Stimulated activated CD4-positive, alpha-beta T cell treated with anti-CD3 and anti-CD28 coated beads, TNF-alpha, amount 100 ng/mL, for 1 hour (primary cell): ENCODE data around the gene AGXT2.

Experiments used
- DNase-seq, 3 donors: peaks; one replicate each; pipeline ENCODE4 v3.0.0-alpha.2; 2020; ENCODE audit warnings: low read depth in 3 of 3, low spot score in 1 of 3

The AGXT2 gene, protein sequence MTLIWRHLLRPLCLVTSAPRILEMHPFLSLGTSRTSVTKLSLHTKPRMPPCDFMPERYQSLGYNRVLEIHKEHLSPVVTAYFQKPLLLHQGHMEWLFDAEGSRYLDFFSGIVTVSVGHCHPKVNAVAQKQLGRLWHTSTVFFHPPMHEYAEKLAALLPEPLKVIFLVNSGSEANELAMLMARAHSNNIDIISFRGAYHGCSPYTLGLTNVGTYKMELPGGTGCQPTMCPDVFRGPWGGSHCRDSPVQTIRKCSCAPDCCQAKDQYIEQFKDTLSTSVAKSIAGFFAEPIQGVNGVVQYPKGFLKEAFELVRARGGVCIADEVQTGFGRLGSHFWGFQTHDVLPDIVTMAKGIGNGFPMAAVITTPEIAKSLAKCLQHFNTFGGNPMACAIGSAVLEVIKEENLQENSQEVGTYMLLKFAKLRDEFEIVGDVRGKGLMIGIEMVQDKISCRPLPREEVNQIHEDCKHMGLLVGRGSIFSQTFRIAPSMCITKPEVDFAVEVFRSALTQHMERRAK

DNA sequence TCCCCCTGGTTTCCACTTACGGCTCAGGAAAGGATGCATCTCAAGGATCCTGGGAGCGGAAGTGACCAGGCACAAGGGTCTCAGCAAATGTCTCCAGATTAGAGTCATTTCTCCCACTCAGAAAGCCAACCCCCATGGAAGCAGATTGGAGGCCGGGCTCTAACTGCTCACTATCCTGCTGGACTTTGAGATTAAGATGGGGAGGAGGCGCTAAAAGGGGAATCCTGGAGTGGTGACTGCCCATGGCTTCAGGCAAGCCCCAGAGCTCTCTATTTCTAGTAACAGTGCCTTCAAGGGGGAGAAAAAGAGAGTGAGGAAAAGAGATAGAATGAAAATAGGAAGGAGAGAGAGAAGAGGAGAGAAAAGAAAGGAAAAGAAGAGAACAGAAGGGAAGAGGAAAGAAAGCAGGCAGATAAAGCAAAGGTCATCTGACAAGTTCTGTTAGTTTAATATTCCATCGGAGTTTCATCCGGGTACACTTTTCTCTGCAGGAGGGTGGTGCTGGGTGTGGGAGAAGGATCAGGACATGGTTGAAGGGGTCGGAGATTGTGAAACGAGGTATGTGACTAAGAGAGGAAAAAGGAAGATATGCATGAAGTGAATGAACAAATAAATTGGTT lies at the start of gene AGXT2:
TSS of gene AGXT2 (minus strand) at position 165 of the 620 bp plus-strand sequence. CDS start at position 108, 57 bp downstream.
- no peak for DNase-seq

DNA sequence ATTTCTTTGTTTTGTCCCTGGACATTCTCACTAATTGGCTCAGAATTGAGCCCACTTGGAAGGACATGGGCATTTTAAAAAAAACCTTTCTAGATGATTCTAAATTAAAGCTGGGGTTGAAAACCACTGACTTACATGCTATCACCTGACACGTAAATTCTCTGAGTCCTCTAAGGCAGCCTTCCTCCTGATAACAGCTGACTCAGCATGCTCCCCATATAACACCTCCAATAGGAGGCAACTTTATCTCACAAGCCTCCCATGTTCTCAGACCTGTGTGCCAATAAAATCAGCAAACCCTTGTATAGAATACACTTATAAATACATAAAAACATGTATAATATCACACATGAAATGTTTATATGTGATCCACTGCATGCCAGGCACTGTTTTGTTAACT lies 49.2 kb upstream of the AGXT2 start:
- DNase-seq, result no peak

DNA sequence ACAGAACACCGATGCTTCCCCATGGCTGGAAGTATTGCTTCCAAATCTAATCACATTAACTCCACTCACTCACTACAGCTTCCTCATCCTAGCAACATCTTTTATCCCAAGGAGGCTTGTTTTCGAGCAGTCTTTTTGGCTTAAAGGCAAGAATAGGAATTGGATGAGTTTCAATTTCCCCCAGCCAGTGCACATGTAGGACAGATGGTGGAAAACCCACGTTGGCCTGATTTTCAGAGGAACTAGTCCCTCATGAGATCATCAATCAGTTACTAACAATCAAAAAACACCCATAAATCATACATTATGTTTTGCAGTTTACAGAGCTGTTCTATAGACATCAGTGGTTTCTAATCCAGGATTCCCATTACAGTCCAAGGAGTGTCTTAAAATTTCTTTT lies 48.5 kb upstream of the AGXT2 start:
- DNase-seq, result no peak

DNA sequence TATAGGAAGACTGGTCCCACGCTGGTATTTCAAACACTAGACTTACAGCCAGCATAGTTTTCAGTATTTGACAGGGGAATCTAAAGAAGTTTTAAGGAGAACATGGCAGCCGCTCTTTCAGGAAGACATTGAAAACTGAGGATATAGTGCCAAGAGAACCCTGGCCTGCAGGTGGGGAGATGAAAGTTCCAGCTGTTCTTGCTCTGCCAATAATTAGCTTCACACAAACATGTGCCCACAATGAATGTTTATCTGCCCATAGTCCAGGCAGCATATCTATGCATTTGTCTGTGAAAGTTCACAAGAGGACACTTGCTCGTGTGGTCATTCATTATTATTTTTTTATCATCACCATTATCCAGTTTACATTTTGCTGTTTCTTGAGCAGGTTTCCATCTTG lies 47.6 kb upstream of the AGXT2 start:
- DNase-seq, result no peak

DNA sequence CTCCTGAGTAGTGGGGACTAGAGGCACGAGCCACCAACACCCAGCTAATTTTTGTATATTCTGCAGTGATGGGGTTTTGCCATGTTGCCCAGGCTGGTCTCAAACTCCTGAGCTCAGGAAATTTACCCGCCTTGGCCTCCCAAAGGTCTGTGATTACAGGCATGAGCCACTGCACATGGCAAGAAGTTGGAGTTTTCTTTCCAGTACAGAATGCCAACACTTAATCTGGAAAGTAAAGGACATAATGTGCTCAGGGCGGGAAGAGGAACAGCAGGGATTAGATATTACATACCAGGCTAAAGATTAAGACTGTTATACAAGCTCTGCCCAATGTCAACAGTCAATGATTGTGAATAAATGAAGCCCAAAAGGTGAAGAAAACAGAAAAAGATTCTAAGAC lies 47.2 kb upstream of the AGXT2 start:
- DNase-seq, result no peak

DNA sequence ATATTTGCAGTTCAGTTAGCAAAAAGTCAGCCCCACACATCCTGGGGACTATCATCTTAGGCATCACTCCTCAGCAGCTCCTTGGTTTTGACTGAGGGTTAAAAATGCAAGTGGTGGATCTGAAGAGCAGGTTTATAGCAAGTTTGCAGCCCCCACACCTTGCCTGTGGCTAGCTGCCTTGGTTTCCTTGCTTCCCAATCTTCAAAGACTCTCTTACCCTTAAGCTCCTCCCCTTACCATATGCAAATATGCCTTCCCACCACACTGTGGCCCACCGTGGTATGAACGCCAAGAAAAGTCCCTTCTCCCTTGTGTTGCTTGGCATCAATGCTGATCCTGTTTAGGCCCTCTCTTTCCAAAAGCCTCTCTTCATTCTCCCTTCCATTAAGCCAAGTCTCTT lies 45.0 kb upstream of the AGXT2 start:
- DNase-seq, result no peak

DNA sequence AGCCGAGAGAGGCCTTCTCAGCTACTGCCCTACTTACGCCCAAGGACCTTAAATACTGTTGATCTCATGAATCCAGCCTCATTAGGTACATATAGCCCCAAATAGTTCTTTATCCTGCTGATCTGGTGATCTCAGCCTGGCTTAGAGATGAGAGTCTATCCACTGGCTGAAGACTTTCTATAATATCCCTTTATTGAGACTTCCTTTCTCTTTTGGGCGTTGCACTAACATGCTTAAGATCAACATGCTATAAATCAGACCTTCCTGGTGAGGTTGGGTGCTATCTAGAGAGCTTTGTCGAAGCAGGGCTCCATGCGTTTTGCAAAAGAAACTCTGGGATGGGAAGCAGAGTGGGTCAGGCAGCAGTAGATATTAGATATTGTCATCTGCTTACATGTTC lies 44.0 kb upstream of the AGXT2 start:
- DNase-seq, result no peak

DNA sequence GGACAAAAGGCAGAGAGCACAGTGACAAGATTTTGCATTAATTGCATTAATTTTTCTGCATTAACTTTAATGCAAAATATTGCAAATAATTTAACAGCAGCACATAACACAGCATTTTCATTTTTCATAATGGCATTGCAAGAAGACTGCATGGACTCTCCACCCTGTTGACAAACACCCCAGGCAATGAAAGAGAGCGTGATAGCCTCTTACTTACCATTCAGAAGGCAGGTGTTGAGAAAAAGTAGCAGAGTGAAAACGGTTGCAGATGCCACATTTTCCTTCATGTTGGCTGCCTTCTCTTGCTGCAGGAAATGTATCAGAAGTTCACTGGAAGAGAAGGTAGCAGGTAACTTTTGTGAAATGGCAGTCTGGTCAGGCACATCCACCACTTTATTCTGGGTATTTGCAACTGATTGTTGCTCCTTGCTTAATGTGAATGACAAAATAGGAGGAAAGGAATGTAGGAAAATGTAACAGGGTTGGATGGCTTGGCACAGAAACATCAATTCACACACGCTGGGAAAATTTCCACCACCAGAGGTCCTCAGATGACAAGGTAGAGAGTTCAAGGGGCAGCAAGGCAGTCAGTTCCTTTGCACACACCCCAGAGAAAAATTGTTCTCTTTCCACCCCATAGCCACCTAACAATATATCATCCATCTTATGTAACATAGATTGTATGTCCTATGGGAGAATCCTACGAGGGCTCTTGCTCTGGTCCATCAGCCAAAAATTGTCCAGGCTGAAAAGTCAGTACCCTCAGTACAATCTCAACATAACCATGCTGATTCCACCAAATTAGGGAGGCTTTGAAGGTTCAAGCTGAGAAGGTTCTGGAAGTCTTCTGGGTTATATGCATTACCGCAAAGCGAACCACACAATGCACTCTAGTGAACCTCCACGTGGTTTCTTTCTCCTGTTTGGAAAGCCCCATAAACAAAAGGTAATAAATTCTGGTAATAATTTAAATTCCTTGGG lies 41.9 kb upstream of the AGXT2 start:
- DNase-seq, result peak; percentile 5 to 31 (median 6)

DNA sequence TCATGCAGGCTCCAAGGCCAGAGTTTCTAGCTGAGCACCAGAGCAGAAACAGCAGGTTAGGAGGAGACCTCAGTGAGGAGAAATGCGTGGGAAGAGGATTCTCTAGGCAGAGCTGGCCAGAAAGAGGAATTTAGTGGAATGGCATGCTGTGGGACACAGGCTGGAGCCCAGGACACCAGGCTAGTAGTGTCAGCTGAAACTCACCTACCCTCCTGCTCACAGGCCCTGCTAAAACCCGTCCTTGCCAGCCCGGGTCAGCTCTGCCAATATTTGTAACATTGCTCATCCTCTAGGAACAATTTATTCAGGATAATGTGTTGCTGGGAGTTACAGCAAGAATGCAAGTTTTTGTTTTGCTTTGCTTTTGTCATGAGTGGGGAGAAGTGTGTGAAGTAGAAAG lies 40.2 kb upstream of the AGXT2 start:
- DNase-seq, result no peak

DNA sequence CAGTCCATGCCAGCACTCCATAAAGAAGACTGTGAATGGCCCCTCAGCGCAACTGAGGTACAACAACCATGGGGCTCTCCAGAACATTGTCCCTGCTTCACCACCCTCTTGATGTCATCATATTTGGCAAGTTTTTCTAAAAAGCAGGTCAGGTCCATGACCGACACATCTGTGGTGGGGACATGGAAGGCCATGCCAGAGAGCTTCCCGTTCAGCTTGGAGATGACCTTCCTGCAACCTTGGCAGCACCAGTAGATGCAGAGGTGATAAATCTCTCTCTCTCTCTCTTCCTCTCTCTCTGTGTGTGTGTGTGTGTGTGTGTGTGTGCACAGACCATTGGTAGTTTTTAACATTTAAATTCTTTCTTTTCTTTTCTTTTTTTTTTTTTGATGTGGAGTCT lies 35.4 kb upstream of the AGXT2 start:
- DNase-seq, result no peak

DNA sequence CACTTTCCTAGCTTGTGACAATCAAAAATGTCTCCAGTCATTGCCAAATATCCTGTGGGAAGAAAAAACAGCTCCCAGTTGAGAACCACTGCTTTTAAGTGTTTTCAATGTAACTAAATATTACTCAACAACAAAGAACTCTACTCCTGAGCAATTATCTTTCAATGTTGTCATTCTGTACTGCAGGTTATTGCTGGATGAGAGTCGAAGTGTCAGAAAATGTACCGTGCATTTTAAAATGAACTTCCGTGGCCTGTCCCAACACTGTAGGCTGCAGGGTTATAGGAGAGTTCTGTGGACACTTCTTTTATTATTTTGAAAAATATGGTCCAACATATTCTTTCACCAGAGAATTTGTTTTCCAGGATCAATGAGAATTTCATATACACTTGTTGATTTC lies 34.8 kb upstream of the AGXT2 start:
- no peak for DNase-seq

DNA sequence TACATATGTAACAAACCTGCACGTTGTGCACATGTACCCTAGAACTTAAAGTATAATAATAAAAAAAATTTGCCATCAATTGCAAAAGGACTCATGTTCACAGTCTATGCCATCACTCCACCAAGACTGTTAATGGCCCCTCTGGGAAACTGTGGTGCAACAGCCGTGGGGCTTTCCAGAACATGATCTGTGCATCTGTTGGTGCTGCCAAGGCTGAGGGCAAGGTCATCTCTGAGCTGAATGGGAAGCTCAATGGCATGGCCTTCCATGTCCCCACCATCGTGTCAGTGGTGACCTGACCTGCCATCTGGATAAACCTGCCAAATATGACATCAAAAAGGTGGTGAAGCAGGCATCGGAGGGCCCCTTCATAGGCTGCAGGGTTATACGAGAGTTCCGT lies 33.4 kb upstream of the AGXT2 start:
- no peak for DNase-seq

DNA sequence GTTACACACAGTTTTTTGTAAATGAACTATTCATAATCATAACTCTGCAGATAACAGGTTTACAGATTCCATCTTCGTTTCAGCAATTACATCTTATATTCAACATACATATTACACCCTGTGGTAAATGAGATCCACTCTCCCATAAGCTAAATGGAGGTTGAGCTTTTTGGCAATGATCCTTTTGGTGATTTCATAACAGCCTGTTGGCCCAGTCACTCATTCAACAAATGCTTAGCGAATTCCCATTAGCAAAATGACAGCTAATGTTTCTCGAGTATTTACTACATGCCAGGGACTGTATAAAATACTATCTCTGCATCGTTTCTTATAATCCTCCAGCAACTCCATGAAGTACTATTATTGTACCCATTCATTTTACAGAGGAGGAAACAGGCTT lies 25.4 kb upstream of the AGXT2 start:
- no peak for DNase-seq

DNA sequence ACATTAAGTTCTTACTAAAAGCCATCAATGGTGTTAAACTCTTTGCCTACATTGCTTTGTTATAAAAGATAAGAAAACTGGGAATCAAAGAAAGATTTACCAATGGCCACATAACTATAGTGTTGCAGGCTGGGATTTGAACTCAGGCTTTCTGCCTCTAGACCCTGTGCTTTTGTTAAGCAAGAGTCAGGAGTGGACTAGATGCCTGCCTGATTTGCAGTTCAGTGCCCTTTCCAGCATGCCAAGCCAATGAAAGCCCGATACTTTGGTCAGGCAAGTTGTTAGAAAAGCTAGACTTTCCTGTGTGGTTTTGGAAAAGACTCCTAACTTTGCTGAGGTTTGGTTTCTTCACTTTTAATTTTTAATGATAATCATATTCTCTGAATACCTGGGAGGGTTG lies 21.4 kb upstream of the AGXT2 start:
- no peak for DNase-seq

DNA sequence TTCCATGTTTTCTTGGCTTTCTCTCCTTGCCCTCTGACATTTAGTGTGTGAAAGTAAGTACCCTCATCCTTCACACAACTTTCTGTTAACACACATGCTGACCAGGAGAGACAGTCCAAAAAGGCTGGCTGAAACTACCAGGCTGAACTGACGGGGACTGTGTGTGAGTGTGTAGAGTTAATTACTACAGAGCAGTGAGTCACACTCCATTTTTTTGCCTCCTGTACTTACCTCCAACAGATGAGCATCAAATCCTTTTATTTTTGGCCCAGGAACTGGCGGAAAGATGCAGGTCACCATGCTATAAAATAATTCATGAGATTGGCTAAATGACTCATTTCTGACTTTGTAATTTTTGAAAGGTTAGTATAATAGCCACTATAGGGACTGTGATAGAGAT lies 20.2 kb upstream of the AGXT2 start:
- DNase-seq, result no peak

DNA sequence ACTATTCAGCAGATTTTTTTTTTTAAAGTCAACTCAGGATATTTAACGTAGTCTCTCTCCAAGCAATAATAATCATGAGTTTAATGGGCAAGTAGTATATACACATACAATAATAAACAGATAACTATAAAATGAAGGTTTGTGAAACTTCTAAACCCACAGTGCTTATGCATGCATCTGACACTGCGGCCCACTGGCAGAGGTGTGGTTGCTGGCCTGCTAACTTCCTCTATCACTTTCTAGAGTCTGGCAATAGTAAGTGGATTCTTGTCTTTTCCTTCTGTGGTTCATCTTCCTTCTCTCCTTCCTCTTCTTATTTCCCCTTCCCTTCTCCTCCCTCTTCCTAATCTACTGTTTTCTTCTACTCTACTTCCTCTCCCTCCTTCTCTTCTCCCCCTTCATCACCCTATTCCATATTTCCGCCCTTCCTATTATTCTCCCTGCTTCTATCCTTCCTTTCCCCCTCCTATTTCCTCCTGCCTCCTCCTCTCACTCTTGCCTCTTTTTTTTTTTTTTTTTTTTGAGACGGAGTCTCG lies 18.6 kb upstream of the AGXT2 start:
- no peak for DNase-seq

DNA sequence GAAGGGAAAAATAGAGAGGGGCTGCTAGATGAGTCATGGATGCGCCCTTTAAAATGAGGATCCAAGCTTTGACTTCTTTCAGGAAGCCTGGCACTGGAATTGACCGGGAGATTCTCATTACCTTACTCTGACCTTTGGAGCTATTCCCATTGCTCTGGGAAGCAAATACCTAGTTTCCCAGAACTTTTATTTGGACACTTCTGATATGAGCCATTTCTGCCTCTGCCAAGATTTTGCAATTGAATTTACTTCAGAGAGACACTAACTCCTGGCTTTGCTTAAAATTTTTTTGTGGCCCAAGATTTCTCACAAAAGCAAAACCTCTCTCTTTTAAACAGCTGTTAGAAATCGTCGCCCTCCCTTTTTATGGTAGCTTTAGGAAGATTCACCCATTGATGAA lies 15.7 kb upstream of the AGXT2 start:
- no peak for DNase-seq

DNA sequence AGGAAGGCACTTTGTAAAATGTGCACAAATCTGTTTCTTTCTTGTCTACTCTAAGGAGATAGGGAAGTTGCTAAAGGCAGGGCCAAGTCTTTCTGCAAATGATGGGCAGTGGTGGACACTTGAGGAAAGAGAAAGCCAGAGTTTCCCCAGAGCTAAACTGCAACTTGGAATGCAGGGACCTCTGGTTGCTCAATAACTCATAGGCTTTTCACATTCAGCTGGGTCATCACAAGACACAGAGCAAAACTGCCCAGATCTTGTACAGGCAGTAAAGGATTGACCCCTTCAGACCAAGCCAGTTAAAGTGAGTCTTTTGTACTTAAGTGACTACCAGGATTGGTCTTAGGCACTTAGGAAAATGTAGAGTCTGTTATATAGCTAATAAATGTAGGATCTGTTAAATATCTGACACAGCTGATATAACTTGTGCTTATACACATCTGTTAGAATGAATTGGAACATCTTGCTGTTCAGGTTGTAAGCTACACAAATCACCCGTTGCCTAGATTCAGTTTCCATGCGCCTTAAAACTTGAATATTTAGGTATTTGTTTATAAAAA lies 13.5 kb upstream of the AGXT2 start:
- no peak for DNase-seq

DNA sequence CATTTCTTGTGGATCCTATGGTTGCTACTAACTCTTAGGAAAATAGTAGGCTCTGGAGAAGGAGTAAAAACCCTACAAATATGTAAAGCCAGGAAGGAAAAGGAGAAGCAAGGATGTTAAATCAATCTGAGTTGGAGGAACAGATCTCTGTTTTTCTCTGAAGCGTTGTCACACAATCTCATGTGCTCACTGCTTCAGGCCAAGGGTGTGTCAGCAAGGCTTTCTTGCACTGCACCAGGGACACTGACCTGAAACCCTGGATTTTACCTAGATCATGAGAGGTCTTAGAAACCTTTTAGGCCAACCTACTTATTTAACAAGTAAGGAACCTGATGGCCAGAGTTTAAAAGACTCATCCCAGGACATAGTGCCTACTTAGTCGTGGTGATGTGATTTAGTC lies 12.5 kb upstream of the AGXT2 start:
- no peak for DNase-seq

DNA sequence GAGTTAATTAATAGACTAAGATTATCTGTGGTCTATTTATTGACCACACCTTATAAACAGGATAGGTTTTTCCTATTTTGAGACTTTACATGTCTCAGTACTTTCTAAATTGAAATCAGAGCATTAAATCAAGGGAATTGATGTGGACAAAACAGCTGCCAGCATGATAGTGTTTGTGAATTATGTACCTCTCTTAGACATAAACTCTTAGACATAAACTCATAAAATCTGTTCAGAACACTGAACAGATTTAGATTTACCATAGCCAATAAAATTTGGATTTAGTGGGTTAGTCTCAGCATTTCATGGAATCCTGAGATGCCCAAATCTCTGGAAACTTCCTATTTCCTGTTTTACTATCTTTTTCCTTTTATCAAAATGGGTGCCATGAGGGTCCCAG lies 11.5 kb upstream of the AGXT2 start:
- DNase-seq, result no peak

DNA sequence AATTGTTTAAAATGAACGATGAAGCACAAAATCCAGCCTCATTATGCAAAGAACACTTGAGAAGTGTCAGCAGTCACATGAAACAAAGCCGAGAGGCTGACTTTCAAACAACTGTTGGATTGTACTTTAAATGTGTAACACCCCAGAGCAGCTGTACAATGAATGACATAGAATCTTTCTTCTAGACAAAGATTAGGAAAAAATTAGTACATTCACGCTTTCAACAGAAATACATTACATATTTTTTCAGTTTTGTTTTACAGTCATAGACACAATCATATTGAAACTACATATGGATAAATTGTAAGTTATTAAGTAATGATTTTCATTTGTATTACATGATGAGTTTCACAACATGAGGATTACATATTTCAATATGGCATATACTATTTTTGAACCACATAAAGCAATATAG lies 10.6 kb upstream of the AGXT2 start:
- no peak for DNase-seq
